MM.1S (cell line): ENCODE measurements around the gene LPCAT3.
A peak's percentile ranks its signal among the peaks of the same experiment; 100 is the strongest.

Experiments
- DNase-seq: peaks from one replicate; pipeline ENCODE4 v3.0.0-alpha.2; 2015
- H2AFZ ChIP-seq: fragments of 300-600 bp; sonication (generic); 2 replicates; pipeline ENCODE4 v1.6.0; 2016; ENCODE audit warnings: antibody characterized with exemption, low read length
- H3F3A ChIP-seq: fragments of 300-600 bp; sonication (generic); 2 replicates; pipeline ENCODE4 v1.6.1; 2016; ENCODE audit warnings: mild to moderate bottlenecking, antibody characterized with exemption, low read length, moderate library complexity, mixed read lengths; ENCODE audit not compliant: insufficient read depth
- H3K27ac ChIP-seq: fragments of 300-600 bp; sonication (generic); 2 replicates; pipeline ENCODE4 v1.5.1; 2016; ENCODE audit warnings: mild to moderate bottlenecking, low read length
- H3K27me3 ChIP-seq: fragments of 300-600 bp; sonication (generic); replicated peaks from 2 replicates; pipeline ENCODE4 v1.6.0; 2016; ENCODE audit warnings: low read length; ENCODE audit not compliant: insufficient read depth
- H3K36me3 ChIP-seq: fragments of 300-600 bp; sonication (generic); replicated peaks from 2 replicates; pipeline ENCODE4 v1.6.1; 2016; ENCODE audit warnings: mild to moderate bottlenecking, low read length, mixed read lengths; ENCODE audit not compliant: insufficient read depth
- H3K4me1 ChIP-seq: fragments of 300-600 bp; sonication (generic); 2 replicates; pipeline ENCODE4 v1.6.1; 2016; ENCODE audit warnings: low read length, mixed read lengths
- H3K4me2 ChIP-seq: fragments of 300-600 bp; sonication (generic); 2 replicates; pipeline ENCODE4 v1.6.0; 2016; ENCODE audit warnings: low read depth, low read length
- H3K4me3 ChIP-seq: fragments of 300-600 bp; sonication (generic); 2 replicates; pipeline ENCODE4 v1.5.1; 2016; ENCODE audit warnings: low read length, mixed read lengths
- H3K79me2 ChIP-seq: fragments of 300-600 bp; sonication (generic); 2 replicates; pipeline ENCODE4 v1.6.1; 2016; ENCODE audit warnings: mixed run types, low read length, mixed read lengths
- H3K9ac ChIP-seq: fragments of 300-600 bp; sonication (generic); 2 replicates; pipeline ENCODE4 v1.6.1; 2016; ENCODE audit warnings: low read length, mixed read lengths
- H3K9me2 ChIP-seq: fragments of 300-600 bp; sonication (generic); replicated peaks from 2 replicates; pipeline ENCODE4 v1.6.1; 2016; ENCODE audit warnings: mild to moderate bottlenecking, low read length, mixed read lengths; ENCODE audit not compliant: insufficient read depth
- H3K9me3 ChIP-seq: fragments of 300-600 bp; sonication (generic); replicated peaks from 2 replicates; pipeline ENCODE4 v1.6.1; 2016; ENCODE audit warnings: mild to moderate bottlenecking, low read length, mixed read lengths; ENCODE audit not compliant: insufficient read depth
- H4K20me1 ChIP-seq: fragments of 300-600 bp; sonication (generic); 2 replicates; pipeline ENCODE4 v1.6.1; 2016; ENCODE audit warnings: mild to moderate bottlenecking, low read length, moderate library complexity, mixed read lengths; ENCODE audit not compliant: insufficient read depth
- CTCF ChIP-seq: fragments of 300-600 bp; sonication (generic); IDR thresholded peaks from 2 replicates; pipeline ENCODE4 v1.5.1; 2016; ENCODE audit warnings: antibody characterized with exemption, low read length, mixed read lengths
- EZH2 ChIP-seq: fragments of 300-600 bp; sonication (generic); optimal IDR thresholded peaks from 2 replicates; pipeline ENCODE3; 2017; ENCODE audit warnings: low read depth, mild to moderate bottlenecking, antibody characterized with exemption, low read length, mixed read lengths
- EZH2phosphoT487 ChIP-seq: fragments of 300-600 bp; sonication (generic); IDR thresholded peaks from 2 replicates; pipeline ENCODE4 v1.6.1; 2018; ENCODE audit warnings: antibody characterized with exemption, low read length

Gene LPCAT3

GRCh38 chr12:6952121-6952862, 66.0 kb downstream of the LPCAT3 start:
- H3K4me3 ChIP-seq = peak overlapping the region; percentile 80
- H3K79me2 ChIP-seq = peaks cover 72% of the 10 kb centered on the region
- peaks cover 67% of the 10 kb centered on the region for H3K4me1 ChIP-seq

GRCh38 chr12:6951551-6952120, 66.6 kb downstream of the LPCAT3 start:
- H3K27ac ChIP-seq = peak overlapping the region; percentile 97; the same call in 1 of the 2 replicates
- peaks cover 64% of the 10 kb centered on the region for H3K4me1 ChIP-seq
- 0 out of 2 replicates have a peak overlapping the region, but pooled peaks have one; percentile 21 for H2AFZ ChIP-seq
- H4K20me1 ChIP-seq = no peaks in the 10 kb centered on the region
- H3K9me3 ChIP-seq = no peaks in the 10 kb centered on the region
- no peak for DNase-seq
- peak overlapping the region; percentile 91 for H3K9ac ChIP-seq
- no peaks in the 10 kb centered on the region for H3K36me3 ChIP-seq
- H3K4me2 ChIP-seq = peak overlapping the region; percentile 99
- H3K79me2 ChIP-seq = peaks cover 66% of the 10 kb centered on the region
- H3K9me2 ChIP-seq = no peaks in the 10 kb centered on the region
- no peaks in the 10 kb centered on the region for H3K27me3 ChIP-seq
- H3K4me3 ChIP-seq = peak overlapping the region; percentile 80
- H3F3A ChIP-seq = peaks cover 52% of the 10 kb centered on the region
- no peak for TF ChIP-seq EZH2
- no peak for TF ChIP-seq CTCF
- no peak for TF ChIP-seq EZH2phosphoT487

More at GRCh38 chr12:6952121-6952862, 66.0 kb downstream of the LPCAT3 start:
- Histone ChIP-seq H3K4me2 (peak overlapping the region; percentile 99), H3K9ac (peak overlapping the region; percentile 91), H3K9me3 (no peaks in the 10 kb centered on the region), H3K9me2 (no peaks in the 10 kb centered on the region), H3K27me3 (no peaks in the 10 kb centered on the region), H2AFZ (no peak overlapping the region), H4K20me1 (no peaks in the 10 kb centered on the region), H3K36me3 (no peaks in the 10 kb centered on the region; the same call in 1 of the 2 replicates), H3F3A (peaks cover 45% of the 10 kb centered on the region), H3K27ac (peak overlapping the region; percentile 97)
- no peak for TF ChIP-seq EZH2phosphoT487
- TF ChIP-seq EZH2 = no peak
- TF ChIP-seq CTCF = no peak
- DNase-seq = no peak

GRCh38 chr12:6950811-6951540, 67.3 kb downstream of the LPCAT3 start, which contains the start of gene PTPN6:
Gene PTPN6, plus strand, starts transcription at chr12:6951356. Its CDS starts 157 bp downstream, at chr12:6951513.
- H3K9ac ChIP-seq = peak within 1 kb of the TSS; percentile 91
- peak within 1 kb of the TSS; percentile 97 for H3K27ac ChIP-seq
- peaks cover 58% of the 10 kb centered on the region for H3K4me1 ChIP-seq
- no peak for DNase-seq
- H3F3A ChIP-seq = peaks cover 58% of the 10 kb centered on the region
- peak within 1 kb of the TSS; percentile 80 for H3K4me3 ChIP-seq
- H3K79me2 ChIP-seq = peaks cover 59% of the 10 kb centered on the region
- no peaks in the 10 kb centered on the region for H3K36me3 ChIP-seq
- H4K20me1 ChIP-seq = no peaks in the 10 kb centered on the region
- H3K9me2 ChIP-seq = no peaks in the 10 kb centered on the region
- H2AFZ ChIP-seq = peak within 1 kb of the TSS; percentile 21
- H3K4me2 ChIP-seq = peak within 1 kb of the TSS; percentile 99
- no peaks in the 10 kb centered on the region for H3K9me3 ChIP-seq
- TF ChIP-seq EZH2 (no peak), CTCF (no peak), EZH2phosphoT487 (no peak)
- no peaks in the 10 kb centered on the region for H3K27me3 ChIP-seq
